ENCODE results near the gene PLEKHB2.

DNA sequence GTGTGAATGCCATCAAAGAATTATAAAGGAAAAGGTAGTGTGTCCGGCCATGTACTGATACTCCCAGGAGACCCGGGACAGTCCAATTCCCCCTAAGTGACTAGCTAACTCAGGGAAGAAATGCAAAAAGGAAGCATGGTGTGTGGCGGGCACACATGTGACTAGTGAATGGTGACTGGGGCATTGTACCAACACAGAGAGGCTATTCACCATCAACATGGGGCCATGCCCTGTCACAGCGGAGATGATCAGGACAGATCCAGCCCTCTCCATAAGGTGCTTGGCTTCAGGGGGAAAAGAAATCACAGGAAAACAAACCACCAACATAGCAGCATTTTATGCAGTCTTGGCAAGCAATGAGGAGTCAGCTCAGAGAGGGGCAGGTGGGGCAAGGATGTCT lies 46.2 kb upstream of the PLEKHB2 start:
- TF ChIP-seq, protein P1, sequence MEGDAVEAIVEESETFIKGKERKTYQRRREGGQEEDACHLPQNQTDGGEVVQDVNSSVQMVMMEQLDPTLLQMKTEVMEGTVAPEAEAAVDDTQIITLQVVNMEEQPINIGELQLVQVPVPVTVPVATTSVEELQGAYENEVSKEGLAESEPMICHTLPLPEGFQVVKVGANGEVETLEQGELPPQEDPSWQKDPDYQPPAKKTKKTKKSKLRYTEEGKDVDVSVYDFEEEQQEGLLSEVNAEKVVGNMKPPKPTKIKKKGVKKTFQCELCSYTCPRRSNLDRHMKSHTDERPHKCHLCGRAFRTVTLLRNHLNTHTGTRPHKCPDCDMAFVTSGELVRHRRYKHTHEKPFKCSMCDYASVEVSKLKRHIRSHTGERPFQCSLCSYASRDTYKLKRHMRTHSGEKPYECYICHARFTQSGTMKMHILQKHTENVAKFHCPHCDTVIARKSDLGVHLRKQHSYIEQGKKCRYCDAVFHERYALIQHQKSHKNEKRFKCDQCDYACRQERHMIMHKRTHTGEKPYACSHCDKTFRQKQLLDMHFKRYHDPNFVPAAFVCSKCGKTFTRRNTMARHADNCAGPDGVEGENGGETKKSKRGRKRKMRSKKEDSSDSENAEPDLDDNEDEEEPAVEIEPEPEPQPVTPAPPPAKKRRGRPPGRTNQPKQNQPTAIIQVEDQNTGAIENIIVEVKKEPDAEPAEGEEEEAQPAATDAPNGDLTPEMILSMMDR (IDR thresholded peaks at IDR 0.05): no peak
- no peak for TF ChIP-seq EZH2 (IDR thresholded peaks at IDR 0.05; ENCODE audit: borderline replicate concordance, insufficient read depth, low read depth, low read length, poor library complexity, severe bottlenecking)

Data from B cell (primary cell).